SK-N-SH (cell line): ENCODE measurements around the gene RAB10. TPM values are rescaled to one million over a fixed set of nuclear protein-coding genes. Genes with fewer than 3 reads are reported as not detected.

Experiments used
- CTCF ChIA-PET: fragments of 300-600, 350-600 bp; formaldehyde crosslinking; extraction: SDS; loops from one replicate; lab custom pipeline; 2021; lab: Yijun Ruan, JAX
- POLR2A ChIA-PET: fragments of 350-600 bp; sonication (Branson Sonifier 250); formaldehyde crosslinking; extraction: SDS; loops from one replicate; lab custom pipeline; 2020; ENCODE audit warnings: antibody characterized with exemption, inconsistent platforms; lab: Yijun Ruan, JAX
- DNase-seq: peaks from one replicate; pipeline ENCODE4 v3.0.0; 2012
- H2AFZ ChIP-seq: fragments of 200-600 bp; sonication (generic); 2 replicates; pipeline ENCODE4 v1.8.1; 2016; ENCODE audit warnings: antibody characterized with exemption, mild to moderate bottlenecking, low read depth
- H3F3A ChIP-seq: fragments of 200-600 bp; sonication (generic); replicated peaks from 2 replicates; pipeline ENCODE3; 2016; ENCODE audit warnings: antibody characterized with exemption, mild to moderate bottlenecking; ENCODE audit not compliant: insufficient read depth
- H3K27ac ChIP-seq, 2 experiments: fragments of 200-500 bp in 1 of 2; fragments of 200-600 bp in 1 of 2; sonication (Bioruptor generic) in 1 of 2; sonication (generic), shearing (Covaris generic) in 1 of 2; 2 replicates each; pipeline versions ENCODE4 v1.5.1 to v1.6.1; 2014 to 2016; ENCODE audit warnings: low read depth in 2 of 2, inconsistent platforms in 1 of 2, low read length in 1 of 2, mild to moderate bottlenecking in 1 of 2, mixed read lengths in 1 of 2
- H3K27me3 ChIP-seq: fragments of 200-600 bp; sonication (generic), shearing (Covaris generic); 2 replicates; pipeline ENCODE4 v1.6.1; 2016; ENCODE audit warnings: mixed run types; ENCODE audit not compliant: insufficient read depth
- H3K36me3 ChIP-seq, 2 experiments: fragments of 200-500 bp in 1 of 2; fragments of 200-600 bp in 1 of 2; sonication (Bioruptor generic) in 1 of 2; sonication (generic) in 1 of 2; replicated peaks in 1 of 2; 2 replicates each; pipeline versions ENCODE3 to v1.5.1; 2014 to 2016; ENCODE audit warnings: low read length in 1 of 2, mild to moderate bottlenecking in 1 of 2; ENCODE audit not compliant: insufficient read depth in 2 of 2, control insufficient read depth in 1 of 2
- H3K4me1 ChIP-seq, 2 experiments: fragments of 200-500 bp in 1 of 2; fragments of 200-600 bp in 1 of 2; sonication (Bioruptor generic) in 1 of 2; sonication (generic), shearing (Covaris generic) in 1 of 2; 2 replicates each; pipeline versions ENCODE4 v1.5.1 to v1.6.1; 2014 to 2016; ENCODE audit warnings: low read depth in 1 of 2, low read length in 1 of 2, mixed run types in 1 of 2; ENCODE audit not compliant: insufficient read depth in 2 of 2, control insufficient read depth in 1 of 2
- H3K4me2 ChIP-seq: fragments of 200-600 bp; sonication (generic), shearing (Covaris generic); 2 replicates; pipeline ENCODE4 v1.6.1; 2017; ENCODE audit warnings: mixed run types
- H3K4me3 ChIP-seq, 2 experiments: fragments of 200-500 bp in 1 of 2; fragments of 200-600 bp in 1 of 2; sonication (Bioruptor generic) in 1 of 2; sonication (generic), shearing (Covaris generic) in 1 of 2; 2 replicates each; pipeline versions ENCODE4 v1.5.1 to v1.8.1; 2014 to 2016; ENCODE audit warnings: low read depth in 2 of 2, inconsistent platforms in 1 of 2, low read length in 1 of 2, mild to moderate bottlenecking in 1 of 2, mixed read lengths in 1 of 2, moderate library complexity in 1 of 2
- H3K79me2 ChIP-seq: fragments of 200-600 bp; sonication (generic); 2 replicates; pipeline ENCODE4 v1.8.1; 2017; ENCODE audit warnings: mild to moderate bottlenecking; ENCODE audit not compliant: insufficient read depth
- H3K9ac ChIP-seq: fragments of 200-600 bp; sonication (generic); 2 replicates; pipeline ENCODE4 v1.6.1; 2017; ENCODE audit warnings: mixed run types
- H3K9me2 ChIP-seq: fragments of 200-600 bp; sonication (generic); 2 replicates; pipeline ENCODE4 v1.6.1; 2017; ENCODE audit warnings: mixed run types
- H3K9me3 ChIP-seq: fragments of 200-600 bp; sonication (generic); 2 replicates; pipeline ENCODE4 v1.6.1; 2017; ENCODE audit warnings: mixed run types, mild to moderate bottlenecking, moderate library complexity
- H4K20me1 ChIP-seq: fragments of 200-600 bp; sonication (generic); 2 replicates; pipeline ENCODE4 v1.6.1; 2017; ENCODE audit warnings: mild to moderate bottlenecking, mixed run types; ENCODE audit not compliant: insufficient read depth
- ELF1 ChIP-seq: IDR thresholded peaks from 2 replicates; pipeline ENCODE4 v1.4.0; 2012
- FOSL2 ChIP-seq: IDR thresholded peaks from 2 replicates; pipeline ENCODE4 v1.4.0; 2012; ENCODE audit warnings: low read depth, mild to moderate bottlenecking, moderate library complexity, borderline replicate concordance
- FOXM1 ChIP-seq: IDR thresholded peaks from 2 replicates; pipeline ENCODE4 v1.4.0; 2012; ENCODE audit warnings: low read depth, mild to moderate bottlenecking
- GABPA ChIP-seq: IDR thresholded peaks from 2 replicates; pipeline ENCODE4 v1.4.0; 2012; ENCODE audit warnings: low read depth, mild to moderate bottlenecking
- MXI1 ChIP-seq: IDR thresholded peaks from 2 replicates; pipeline ENCODE4 v1.6.1; 2012; ENCODE audit warnings: mild to moderate bottlenecking, low read depth, low read length, improper control_type of control experiment
- REST ChIP-seq: IDR thresholded peaks from 2 replicates; pipeline ENCODE4 v1.6.1; 2012; ENCODE audit warnings: mild to moderate bottlenecking, low read depth, low read length, moderate library complexity
- RXRA ChIP-seq: IDR thresholded peaks from 2 replicates; pipeline ENCODE4 v1.4.0; 2012; ENCODE audit warnings: low read depth, mild to moderate bottlenecking, borderline replicate concordance
- TAF1 ChIP-seq: IDR thresholded peaks from 2 replicates; pipeline ENCODE4 v1.6.1; 2012; ENCODE audit warnings: low read depth, mild to moderate bottlenecking, low read length, moderate library complexity, borderline replicate concordance
- USF2 ChIP-seq: fragments of 150-350 bp; IDR thresholded peaks from 2 replicates; pipeline ENCODE4 v1.6.1; 2017; ENCODE audit warnings: antibody characterized with exemption, low read length, low read depth, borderline replicate concordance
- YY1 ChIP-seq: IDR thresholded peaks from 2 replicates; pipeline ENCODE4 v1.4.0; 2012; ENCODE audit warnings: low read depth, mild to moderate bottlenecking
- WGBS: methylation state at CpG from one replicate; pipeline ENCODE4 v1.1.6; 2017; ENCODE audit warnings: low lambda C conversion rate; 5-methylcytosine and 5-hydroxymethylcytosine counted together
- polyA plus RNA-seq, 3 experiments: library from polyadenylated mRNA; depleted of rRNA; stranded (reverse); fragments of >200 nt; gene quantifications; 2 replicates each; pipeline ENCODE4 v1.2.3, GENCODE V29; 2012

Gene RAB10
- polyA plus RNA-seq, 1 of the 3 experiments (the other 2 are of a cell fraction): 47.5 TPM

- TF ChIP-seq REST (no peak), YY1 (no peak), FOXM1 (no peak), GABPA (no peak)
- TF ChIP-seq, all 33 proteins: peak for 0
These were observed 148.6 kb downstream of the RAB10 start (continued) for GRCh38 chr2:26182441-26182840.

GRCh38 chr2:26182887-26183630, 149.2 kb downstream of the RAB10 start:
- Histone ChIP-seq H3K4me1 (peaks cover 0 to 7% of the 10 kb centered on the region in 2 experiments; a peak in 1 of 4 replicates), H3K9me2 (no peaks in the 10 kb centered on the region), H3F3A (no peaks in the 10 kb centered on the region), H4K20me1 (no peaks in the 10 kb centered on the region), H3K9ac (no peak overlapping the region), H3K4me3 (no peak overlapping the region), H3K9me3 (no peaks in the 10 kb centered on the region), H3K27me3 (no peaks in the 10 kb centered on the region), H3K36me3 (no peaks in the 10 kb centered on the region), H3K4me2 (no peak overlapping the region), H3K79me2 (no peaks in the 10 kb centered on the region), H3K27ac (no peak overlapping the region), H2AFZ (no peak overlapping the region)
- 94% methylated on average over 9 of the region's 11 CpGs for WGBS
- no peak for DNase-seq
- ChIA-PET POLR2A (interaction anchor here (0.5 kb wide), 1 partner anchor 188 kb away, joined by 5 read pairs; no protein-coding TSS in a partner anchor), CTCF (interaction anchor here (1.0 kb wide), 1 partner anchor 395 kb away, joined by 3 read pairs; no protein-coding TSS in a partner anchor)
- TF ChIP-seq USF2 (no peak), ELF1 (no peak), FOSL2 (no peak), TAF1 (no peak), RXRA (no peak), MXI1 (no peak)
